GM12872 (cell line): ENCODE data around the gene TDRKH.

ENCODE experiments used
- TF ChIP-seq, protein P1 (sequence below): IDR thresholded peaks from 3 replicates; pipeline ENCODE4 v1.5.1; 2011; ENCODE audit warnings: low read depth, mild to moderate bottlenecking, low read length, moderate library complexity; ENCODE audit not compliant: insufficient read depth

TDRKH gene

DNA sequence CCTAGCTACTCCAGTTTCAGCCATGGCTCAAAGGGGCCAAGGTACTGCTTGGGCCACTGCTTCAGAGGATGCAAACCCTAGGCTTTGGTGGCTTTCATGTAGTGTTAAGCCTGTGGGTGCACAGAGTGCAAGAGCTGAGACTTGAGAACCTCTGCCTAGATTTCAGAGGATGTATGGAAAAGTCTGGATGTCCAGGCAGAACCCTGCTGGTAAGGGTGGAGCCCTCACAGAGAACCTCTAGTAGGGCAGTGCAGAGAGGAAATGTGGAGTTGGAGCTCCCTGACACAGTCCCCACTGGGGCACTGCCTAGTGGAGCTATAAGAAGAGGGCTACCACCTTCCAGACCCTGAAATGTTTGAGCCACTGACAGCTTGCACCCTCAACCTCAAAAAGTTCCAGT is 52.8 kb downstream of the TDRKH start:
- TF ChIP-seq, protein P1, sequence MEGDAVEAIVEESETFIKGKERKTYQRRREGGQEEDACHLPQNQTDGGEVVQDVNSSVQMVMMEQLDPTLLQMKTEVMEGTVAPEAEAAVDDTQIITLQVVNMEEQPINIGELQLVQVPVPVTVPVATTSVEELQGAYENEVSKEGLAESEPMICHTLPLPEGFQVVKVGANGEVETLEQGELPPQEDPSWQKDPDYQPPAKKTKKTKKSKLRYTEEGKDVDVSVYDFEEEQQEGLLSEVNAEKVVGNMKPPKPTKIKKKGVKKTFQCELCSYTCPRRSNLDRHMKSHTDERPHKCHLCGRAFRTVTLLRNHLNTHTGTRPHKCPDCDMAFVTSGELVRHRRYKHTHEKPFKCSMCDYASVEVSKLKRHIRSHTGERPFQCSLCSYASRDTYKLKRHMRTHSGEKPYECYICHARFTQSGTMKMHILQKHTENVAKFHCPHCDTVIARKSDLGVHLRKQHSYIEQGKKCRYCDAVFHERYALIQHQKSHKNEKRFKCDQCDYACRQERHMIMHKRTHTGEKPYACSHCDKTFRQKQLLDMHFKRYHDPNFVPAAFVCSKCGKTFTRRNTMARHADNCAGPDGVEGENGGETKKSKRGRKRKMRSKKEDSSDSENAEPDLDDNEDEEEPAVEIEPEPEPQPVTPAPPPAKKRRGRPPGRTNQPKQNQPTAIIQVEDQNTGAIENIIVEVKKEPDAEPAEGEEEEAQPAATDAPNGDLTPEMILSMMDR = no peak

DNA sequence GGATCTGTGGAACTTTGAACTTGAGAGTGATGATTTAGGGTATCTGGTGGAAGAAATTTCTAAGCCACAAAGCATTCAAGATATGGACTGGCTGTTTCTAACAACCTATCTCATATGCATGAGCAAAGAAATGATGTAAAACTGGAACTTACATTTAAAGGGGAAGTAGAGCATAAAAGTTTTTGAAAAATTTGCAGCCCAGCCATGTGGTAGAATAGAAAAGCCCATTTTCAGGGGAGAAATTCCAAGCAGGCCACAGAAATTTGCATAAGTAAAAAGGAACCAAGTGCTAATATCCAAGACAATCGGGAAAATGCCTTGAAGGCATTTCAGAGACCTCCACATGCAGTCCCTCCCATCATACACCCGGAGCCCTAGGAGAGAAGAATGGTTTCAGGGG is 53.3 kb downstream of the TDRKH start:
- TF ChIP-seq, protein P1 = no peak

DNA sequence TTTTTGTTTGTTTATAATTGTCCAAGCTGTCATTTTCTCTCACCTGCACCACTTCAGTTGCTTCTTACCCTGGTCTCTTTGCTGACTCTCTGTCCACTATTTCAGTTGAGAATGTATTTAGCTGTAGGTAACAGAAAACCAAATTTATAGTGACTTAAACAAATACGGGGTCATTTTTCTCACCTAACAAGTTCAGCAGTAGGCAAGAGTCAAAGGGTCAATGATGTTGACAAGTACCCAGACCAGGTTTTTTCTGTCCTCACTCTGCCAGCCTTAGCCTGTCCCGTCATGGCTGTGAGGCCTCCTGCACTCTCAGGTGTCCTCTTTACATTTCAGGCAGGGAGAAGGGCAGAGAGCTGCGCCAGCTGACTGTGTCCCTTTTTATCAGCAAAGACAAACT is 57.2 kb downstream of the TDRKH start:
- TF ChIP-seq, protein P1 = no peak

DNA sequence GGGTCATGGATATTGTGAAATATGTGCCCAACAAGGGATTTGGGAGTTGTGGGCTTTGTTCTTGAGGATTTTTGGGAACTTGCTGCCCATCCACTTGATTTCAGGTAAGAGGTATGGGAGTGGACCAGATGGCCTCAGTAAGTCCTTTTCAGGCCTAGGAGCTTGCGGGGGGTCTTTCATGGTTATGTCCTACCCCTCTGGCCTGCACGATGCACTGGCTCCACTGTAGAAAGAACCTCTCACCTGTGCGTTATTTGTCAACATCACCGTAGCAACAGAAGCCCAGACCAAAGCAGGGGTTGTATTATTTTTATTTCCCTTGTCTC is 60.4 kb downstream of the TDRKH start:
- TF ChIP-seq, protein P1 = no peak

DNA sequence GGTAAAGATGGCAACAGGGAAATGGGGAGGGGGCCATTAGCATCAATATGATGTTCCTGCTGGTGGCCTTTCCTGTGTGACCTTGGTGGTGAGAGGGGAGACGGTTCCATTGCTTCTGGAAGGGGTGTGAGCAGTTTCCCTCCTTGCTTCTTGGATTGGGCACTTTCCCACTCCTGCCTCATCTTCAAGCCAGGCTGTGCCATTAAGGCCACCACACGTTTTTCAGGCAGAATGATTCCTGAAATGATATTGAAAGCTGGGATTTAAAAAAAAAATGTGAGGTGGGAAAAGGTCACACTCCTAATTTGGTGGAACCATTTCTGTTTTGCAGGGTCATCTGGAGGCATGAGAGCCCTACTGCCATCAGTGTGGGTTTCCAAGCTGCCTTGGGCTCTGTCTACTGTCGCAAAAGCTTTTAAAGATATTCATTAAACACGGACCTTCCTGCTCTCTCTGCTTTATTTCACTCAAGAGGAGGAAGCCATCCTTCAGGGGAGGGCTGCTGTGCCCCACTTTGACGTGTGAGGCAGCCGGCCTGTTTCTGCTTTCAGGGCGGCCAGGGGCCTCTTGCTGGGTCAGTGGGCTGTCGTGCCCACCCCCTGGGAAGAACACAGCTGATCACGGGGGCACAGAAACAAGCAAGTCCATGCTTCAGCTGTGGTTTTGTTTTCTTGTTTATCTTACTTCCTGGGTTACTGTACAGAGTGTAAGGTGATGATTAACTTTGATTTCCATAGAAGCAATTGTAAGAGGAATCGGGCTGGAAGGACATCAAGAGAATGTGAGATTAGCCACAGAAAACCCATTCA is 60.9 kb downstream of the TDRKH start:
- TF ChIP-seq, protein P1 = no peak

DNA sequence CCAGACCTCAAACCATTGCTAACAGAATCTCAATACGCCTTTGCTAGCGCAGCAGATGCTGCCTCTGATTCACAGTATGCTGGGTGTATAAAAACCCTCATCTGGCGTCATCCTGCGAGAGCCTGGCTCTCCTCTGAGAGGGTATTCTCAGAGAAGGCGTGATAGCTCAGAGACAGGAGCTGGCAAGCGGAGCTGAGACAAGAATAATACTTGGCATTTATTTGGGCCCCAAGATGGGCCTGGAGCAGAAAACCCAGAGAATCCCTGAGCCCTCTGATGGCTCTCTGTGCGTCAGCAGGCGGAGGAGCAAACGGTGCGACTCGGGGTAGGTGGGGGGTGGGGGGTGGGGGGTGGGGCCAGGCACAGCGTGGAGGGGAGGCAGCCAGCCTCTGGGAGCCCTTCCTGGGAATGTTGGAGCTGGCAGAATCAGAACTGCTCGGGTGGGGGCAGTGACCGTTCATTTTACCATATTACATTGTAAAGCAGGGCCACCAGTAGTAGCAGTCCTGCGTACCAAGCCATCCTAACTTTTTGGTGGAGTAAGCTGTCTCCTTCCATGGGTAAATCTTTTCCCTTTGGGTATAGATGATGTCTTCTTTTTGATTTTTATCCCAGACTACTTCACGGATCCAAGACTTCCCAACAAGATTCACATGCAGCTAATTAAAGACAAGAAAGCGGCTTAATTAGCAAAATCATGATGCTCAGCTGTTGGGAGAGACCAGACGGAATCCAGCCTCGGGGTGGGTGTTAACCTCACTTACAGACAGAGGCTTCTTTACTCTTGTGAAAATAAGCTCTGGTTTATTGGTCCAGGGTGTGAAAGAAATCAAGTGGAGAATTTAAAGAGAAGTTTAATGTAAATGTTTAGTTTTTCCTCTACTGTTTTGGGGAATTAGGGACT is 61.9 kb downstream of the TDRKH start:
- TF ChIP-seq, protein P1 = no peak

DNA sequence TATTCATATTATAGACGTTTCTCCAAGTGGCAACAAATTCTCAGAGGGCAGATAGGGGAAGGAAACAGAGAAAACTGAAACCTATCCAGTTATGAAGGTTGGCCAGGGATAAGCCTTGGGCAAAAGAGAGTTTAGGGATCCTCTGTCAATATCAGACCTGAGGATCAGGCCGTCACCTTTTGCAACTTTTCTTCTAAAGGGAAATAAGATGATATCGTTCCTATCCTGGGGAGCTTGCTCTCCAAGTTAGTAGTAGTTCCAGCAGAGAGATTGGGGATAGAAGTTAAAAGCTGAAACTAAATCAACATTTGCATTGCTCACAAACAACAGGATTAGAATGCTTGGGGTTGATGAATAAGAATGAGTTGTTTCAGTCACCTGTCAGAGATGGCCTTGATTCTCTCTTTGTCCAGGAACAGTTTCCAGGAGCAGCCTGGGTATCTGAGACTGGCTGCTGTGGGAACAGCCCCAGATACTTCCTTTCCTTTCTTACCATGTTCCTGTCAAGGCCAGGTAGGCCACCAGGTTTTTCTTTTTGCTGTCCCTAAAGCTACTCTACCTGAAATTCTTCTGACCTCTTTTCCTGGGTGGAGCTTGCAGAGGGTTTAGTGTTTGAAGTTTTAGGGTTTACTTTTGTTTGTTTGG is 66.5 kb downstream of the TDRKH start:
- TF ChIP-seq, protein P1 = no peak
